Measurements from ENCODE around the gene MAPK10.

The MAPK10 gene

GRCh38 chr4:85994576-85994975, 365.3 kb downstream of the MAPK10 start:
- Histone ChIP-seq H3K79me2 (ENCODE audit: control insufficient read depth, low read length) (no peaks in the 10 kb centered on the region), H3K27me3 (ENCODE audit: control insufficient read depth, low read length) (no peaks in the 10 kb centered on the region), H3K9me2 (replicated peaks; ENCODE audit: control insufficient read depth, low read length) (no peaks in the 10 kb centered on the region), H3K9me3 (ENCODE audit: control insufficient read depth, insufficient read depth, low read length) (no peaks in the 10 kb centered on the region), H4K20me1 (ENCODE audit: control insufficient read depth, insufficient read depth, low read depth, low read length) (no peaks in the 10 kb centered on the region), H3F3A (ENCODE audit: control insufficient read depth, insufficient read depth) (no peaks in the 10 kb centered on the region), H3K4me2 (ENCODE audit: low read length) (no peak overlapping the region), H3K36me3 (ENCODE audit: control insufficient read depth, low read length) (no peaks in the 10 kb centered on the region), H3K4me1 (ENCODE audit: control insufficient read depth, low read length) (no peaks in the 10 kb centered on the region), H3K4me3 (ENCODE audit: low read length) (no peak overlapping the region), H3K27ac (ENCODE audit: low read depth, low read length) (no peak overlapping the region)
- TF ChIP-seq EZH2phosphoT487 (IDR thresholded peaks at IDR 0.05; ENCODE audit: borderline replicate concordance, low read length) (no peak), CTCF (IDR thresholded peaks at IDR 0.05; ENCODE audit: low read depth, low read length, poor library complexity, severe bottlenecking) (no peak)

GRCh38 chr4:85993641-85994040, 366.2 kb downstream of the MAPK10 start:
- H3K9me3 ChIP-seq (ENCODE audit: control insufficient read depth, insufficient read depth, low read length) = no peaks in the 10 kb centered on the region
- H4K20me1 ChIP-seq (ENCODE audit: control insufficient read depth, insufficient read depth, low read depth, low read length) = no peaks in the 10 kb centered on the region
- H3K4me1 ChIP-seq (ENCODE audit: control insufficient read depth, low read length) = no peaks in the 10 kb centered on the region
- no peaks in the 10 kb centered on the region for H3K36me3 ChIP-seq (ENCODE audit: control insufficient read depth, low read length)
- H3K4me2 ChIP-seq (ENCODE audit: low read length) = no peak overlapping the region
- H3K4me3 ChIP-seq (ENCODE audit: low read length) = no peak overlapping the region
- no peaks in the 10 kb centered on the region for H3K79me2 ChIP-seq (ENCODE audit: control insufficient read depth, low read length)
- no peak overlapping the region for H3K27ac ChIP-seq (ENCODE audit: low read depth, low read length)
- H3K9me2 ChIP-seq (replicated peaks; ENCODE audit: control insufficient read depth, low read length) = no peaks in the 10 kb centered on the region
- no peaks in the 10 kb centered on the region for H3K27me3 ChIP-seq (ENCODE audit: control insufficient read depth, low read length)
- no peak for TF ChIP-seq EZH2phosphoT487 (IDR thresholded peaks at IDR 0.05; ENCODE audit: borderline replicate concordance, low read length)
- TF ChIP-seq CTCF (IDR thresholded peaks at IDR 0.05; ENCODE audit: low read depth, low read length, poor library complexity, severe bottlenecking) = no peak
- H3F3A ChIP-seq (ENCODE audit: control insufficient read depth, insufficient read depth) = no peaks in the 10 kb centered on the region

GRCh38 chr4:85986266-85986665, 373.6 kb downstream of the MAPK10 start:
- no peak for TF ChIP-seq EZH2phosphoT487 (IDR thresholded peaks at IDR 0.05; ENCODE audit: borderline replicate concordance, low read length)
- no peak for TF ChIP-seq CTCF (IDR thresholded peaks at IDR 0.05; ENCODE audit: low read depth, low read length, poor library complexity, severe bottlenecking)
- Histone ChIP-seq H3K79me2 (ENCODE audit: control insufficient read depth, low read length) (no peaks in the 10 kb centered on the region), H3K4me2 (ENCODE audit: low read length) (no peak overlapping the region), H3K4me3 (ENCODE audit: low read length) (no peak overlapping the region), H3K27me3 (ENCODE audit: control insufficient read depth, low read length) (no peaks in the 10 kb centered on the region), H3K4me1 (ENCODE audit: control insufficient read depth, low read length) (no peaks in the 10 kb centered on the region), H3K36me3 (ENCODE audit: control insufficient read depth, low read length) (no peaks in the 10 kb centered on the region), H3K9me2 (replicated peaks; ENCODE audit: control insufficient read depth, low read length) (no peaks in the 10 kb centered on the region), H3F3A (ENCODE audit: control insufficient read depth, insufficient read depth) (no peaks in the 10 kb centered on the region), H4K20me1 (ENCODE audit: control insufficient read depth, insufficient read depth, low read depth, low read length) (no peaks in the 10 kb centered on the region), H3K9me3 (ENCODE audit: control insufficient read depth, insufficient read depth, low read length) (no peaks in the 10 kb centered on the region), H3K27ac (ENCODE audit: low read depth, low read length) (no peak overlapping the region)

- H3K4me1 ChIP-seq (ENCODE audit: control insufficient read depth, low read length) = no peaks in the 10 kb centered on the region
- no peak overlapping the region for H3K4me2 ChIP-seq (ENCODE audit: low read length)
- no peaks in the 10 kb centered on the region for H3K27me3 ChIP-seq (ENCODE audit: control insufficient read depth, low read length)
- no peaks in the 10 kb centered on the region for H3K36me3 ChIP-seq (ENCODE audit: control insufficient read depth, low read length)
- H3F3A ChIP-seq (ENCODE audit: control insufficient read depth, insufficient read depth) = no peaks in the 10 kb centered on the region
- no peak for TF ChIP-seq CTCF (IDR thresholded peaks at IDR 0.05; ENCODE audit: low read depth, low read length, poor library complexity, severe bottlenecking)
- no peak for TF ChIP-seq EZH2phosphoT487 (IDR thresholded peaks at IDR 0.05; ENCODE audit: borderline replicate concordance, low read length)
- H3K27ac ChIP-seq (ENCODE audit: low read depth, low read length) = no peak overlapping the region
- H3K4me3 ChIP-seq (ENCODE audit: low read length) = no peak overlapping the region
- H3K9me2 ChIP-seq (replicated peaks; ENCODE audit: control insufficient read depth, low read length) = no peaks in the 10 kb centered on the region
- no peaks in the 10 kb centered on the region for H4K20me1 ChIP-seq (ENCODE audit: control insufficient read depth, insufficient read depth, low read depth, low read length)
- no peaks in the 10 kb centered on the region for H3K9me3 ChIP-seq (ENCODE audit: control insufficient read depth, insufficient read depth, low read length)
- no peaks in the 10 kb centered on the region for H3K79me2 ChIP-seq (ENCODE audit: control insufficient read depth, low read length)
These were observed 380.6 kb downstream of the MAPK10 start for GRCh38 chr4:85979276-85979675.
